ENCODE results near the gene TNS1.
"Not testable (repeated sequence)": the region's sequence is repeated elsewhere in the genome, so short reads cannot be mapped to it uniquely, and the experiment has no call there.

TNS1 gene

DNA sequence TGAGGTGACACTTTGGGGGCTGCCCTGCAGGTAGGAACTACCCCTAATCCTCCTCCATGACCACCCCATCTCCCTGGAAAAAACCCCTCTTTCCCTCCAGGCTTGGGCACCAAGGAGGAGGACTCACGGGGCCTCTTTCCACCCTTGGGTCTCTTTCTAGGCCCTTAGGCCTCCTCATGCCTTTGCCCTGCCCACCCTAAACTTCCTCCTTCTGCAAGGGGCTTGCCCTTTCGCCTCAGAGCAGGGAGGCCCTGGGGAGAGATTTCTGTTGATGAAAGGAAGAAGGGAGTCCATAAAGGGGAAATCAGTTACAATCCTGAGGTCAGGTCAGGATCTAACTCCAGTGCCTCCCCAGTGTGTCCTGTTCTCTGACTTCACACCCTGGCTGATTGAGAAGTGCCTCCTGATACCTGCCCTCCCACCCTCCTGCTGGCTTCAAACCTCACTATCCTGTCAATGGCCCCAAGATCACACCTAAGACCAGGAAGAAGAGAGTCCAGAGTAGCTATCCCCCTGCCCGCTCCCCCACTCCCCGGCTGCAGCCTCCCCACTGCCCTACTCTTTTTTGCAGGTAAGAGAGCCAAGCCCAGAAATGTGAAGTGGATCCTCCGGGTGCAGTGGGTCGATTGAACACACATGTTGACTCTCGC lies 16.7 kb upstream of the TNS1 start:
- no peaks in the 10 kb centered on the region for H3K27me3 ChIP-seq (ENCODE audit: control insufficient read depth, insufficient read depth, low read length)
- no peak overlapping the region for H3K9ac ChIP-seq (ENCODE audit: low read length)
- no peaks in the 10 kb centered on the region for H3K4me1 ChIP-seq (ENCODE audit: control insufficient read depth, insufficient read depth, low read length)

DNA sequence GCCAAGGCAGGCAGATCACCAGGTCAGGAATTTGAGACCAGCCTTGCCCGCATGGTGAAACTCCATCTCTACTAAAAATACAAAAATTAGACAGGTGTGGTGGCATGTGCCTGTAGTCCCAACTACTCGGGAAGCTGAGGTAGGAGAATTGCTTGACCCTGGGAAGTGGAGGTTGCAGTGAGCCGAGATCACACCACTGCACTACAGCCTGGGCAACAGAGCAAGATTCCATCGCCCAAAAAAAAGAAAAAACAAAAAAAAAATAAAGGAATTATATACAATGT lies 16.0 kb upstream of the TNS1 start:
- H3K9ac ChIP-seq (ENCODE audit: low read length); H3K9me3 ChIP-seq (ENCODE audit: control insufficient read depth, low read length); H3K4me3 ChIP-seq (ENCODE audit: low read length); H3K27me3 ChIP-seq (ENCODE audit: control insufficient read depth, insufficient read depth, low read length); H3K36me3 ChIP-seq (ENCODE audit: control insufficient read depth, insufficient read depth, low read length); H3K4me1 ChIP-seq (ENCODE audit: control insufficient read depth, insufficient read depth, low read length): not testable (repeated sequence)

More for the DNA sequence above, 16.7 kb upstream of the TNS1 start:
- Histone ChIP-seq H3K36me3 (ENCODE audit: control insufficient read depth, insufficient read depth, low read length) (no peaks in the 10 kb centered on the region), H3K9me3 (ENCODE audit: control insufficient read depth, low read length) (no peaks in the 10 kb centered on the region), H3K4me3 (ENCODE audit: low read length) (no peak overlapping the region)

DNA sequence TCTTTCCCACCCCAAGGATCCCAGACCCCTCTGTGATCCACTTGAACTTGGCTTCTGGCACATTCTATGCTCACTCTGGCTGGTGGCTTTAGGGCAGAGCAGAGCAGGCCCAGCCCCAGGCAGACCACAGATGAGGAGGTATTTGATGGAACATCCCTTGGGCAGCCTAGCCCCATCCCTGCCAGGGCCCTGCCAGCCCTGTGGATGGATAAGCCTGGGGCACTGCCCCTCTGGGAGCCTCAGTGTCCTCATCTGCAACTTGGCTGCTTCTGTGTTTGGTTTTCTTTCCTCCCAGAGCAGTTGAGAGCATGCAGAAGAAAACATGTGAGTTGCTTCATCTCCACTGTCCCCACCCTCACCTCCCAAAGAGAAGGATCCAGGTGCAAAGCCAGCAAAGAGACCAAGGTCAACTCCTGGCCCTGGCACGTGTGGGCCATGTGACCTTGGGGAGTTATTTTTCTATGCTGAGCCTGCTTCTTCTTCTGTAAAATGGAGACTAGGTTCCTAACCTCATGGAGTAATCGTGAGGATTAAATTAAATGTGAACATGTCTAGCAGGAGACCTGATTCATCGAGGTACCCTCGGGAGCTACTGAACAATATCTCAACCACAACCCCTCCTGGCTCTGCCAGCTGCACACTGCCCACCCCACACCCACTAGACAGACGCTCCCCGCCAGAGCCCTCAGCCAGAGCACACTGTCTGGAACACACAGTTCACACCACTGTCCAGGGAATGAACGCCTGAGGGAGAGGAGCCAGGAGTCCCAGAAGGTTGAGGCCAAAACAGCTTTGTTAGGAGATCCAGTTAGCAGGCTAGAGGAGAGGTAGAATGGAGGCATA lies 14.6 kb upstream of the TNS1 start:
- Histone ChIP-seq H3K4me1 (ENCODE audit: control insufficient read depth, insufficient read depth, low read length) (no peaks in the 10 kb centered on the region), H3K9ac (ENCODE audit: low read length) (no peak overlapping the region), H3K36me3 (ENCODE audit: control insufficient read depth, insufficient read depth, low read length) (no peaks in the 10 kb centered on the region), H3K4me3 (ENCODE audit: low read length) (no peak overlapping the region), H3K9me3 (ENCODE audit: control insufficient read depth, low read length) (no peaks in the 10 kb centered on the region), H3K27me3 (ENCODE audit: control insufficient read depth, insufficient read depth, low read length) (peaks cover 10% of the 10 kb centered on the region)

DNA sequence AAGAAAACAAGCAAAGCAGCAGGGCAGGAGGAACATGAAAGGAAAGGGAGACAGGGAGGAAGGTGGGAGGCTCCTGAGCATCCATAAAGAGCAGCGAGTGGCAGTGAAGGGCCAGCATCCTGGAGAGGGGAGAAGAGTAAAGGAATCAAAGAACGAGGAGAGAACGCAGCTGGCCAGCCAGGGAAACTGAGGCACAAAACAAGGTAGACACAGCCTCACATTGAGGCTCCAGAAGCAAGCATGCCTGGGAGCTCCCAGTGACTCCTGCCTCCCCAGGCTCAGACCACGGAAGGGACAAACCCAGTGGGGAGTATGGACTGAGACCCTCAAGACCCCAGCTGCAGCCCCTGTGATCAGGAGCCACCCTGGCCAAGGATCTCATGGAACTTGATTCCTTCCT lies 14.0 kb upstream of the TNS1 start:
- Histone ChIP-seq H3K9me3 (ENCODE audit: control insufficient read depth, low read length) (no peaks in the 10 kb centered on the region), H3K36me3 (ENCODE audit: control insufficient read depth, insufficient read depth, low read length) (no peaks in the 10 kb centered on the region), H3K4me1 (ENCODE audit: control insufficient read depth, insufficient read depth, low read length) (no peaks in the 10 kb centered on the region), H3K4me3 (ENCODE audit: low read length) (no peak overlapping the region), H3K27me3 (ENCODE audit: control insufficient read depth, insufficient read depth, low read length) (peaks cover 14% of the 10 kb centered on the region), H3K9ac (ENCODE audit: low read length) (no peak overlapping the region)

DNA sequence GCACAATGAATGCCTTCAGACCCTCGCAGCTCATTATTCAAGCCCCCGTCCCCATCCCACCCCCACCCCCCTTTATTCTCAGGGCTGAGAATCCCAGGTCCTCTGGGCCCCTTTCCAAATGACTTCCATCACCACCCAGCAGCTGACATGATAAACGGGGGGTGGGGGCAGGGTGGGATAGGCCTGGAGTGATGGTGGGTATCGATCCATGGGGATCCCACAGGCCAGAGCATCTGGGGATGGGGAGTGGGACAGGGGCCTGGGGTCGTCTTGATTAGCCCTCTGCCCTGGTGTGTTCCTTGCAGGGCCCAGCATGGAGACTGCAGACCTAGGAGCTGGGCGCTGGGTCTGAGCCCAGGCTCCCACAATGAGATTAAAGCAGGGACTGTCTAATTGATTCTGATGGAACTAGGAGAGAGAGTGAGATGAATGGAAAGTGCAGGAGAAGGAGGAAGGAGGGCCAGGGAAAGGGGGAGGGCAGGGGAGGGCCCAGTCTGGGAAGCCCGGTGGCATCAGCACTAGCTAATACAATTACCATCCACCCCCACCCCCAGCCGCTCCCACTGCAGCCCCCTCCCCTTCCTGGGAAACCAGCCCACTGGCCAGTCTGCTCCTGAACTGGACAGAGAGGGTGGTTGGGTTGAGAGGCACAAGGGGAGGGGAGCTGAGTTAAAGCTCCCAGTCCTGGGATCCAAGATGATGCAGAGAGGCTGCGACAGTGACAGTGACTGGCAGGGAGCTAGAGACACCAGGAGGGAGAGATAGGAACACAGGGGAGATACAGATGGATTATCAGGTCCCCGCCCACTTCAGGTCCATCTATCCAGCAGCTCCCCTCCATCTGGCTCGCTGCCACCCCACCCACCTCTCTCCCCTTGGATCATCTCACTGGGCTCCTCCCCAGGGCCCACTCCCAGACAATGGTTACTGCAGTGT lies 13.1 kb upstream of the TNS1 start:
- Histone ChIP-seq H3K9ac (ENCODE audit: low read length) (no peak overlapping the region), H3K4me1 (ENCODE audit: control insufficient read depth, insufficient read depth, low read length) (peaks cover 3% of the 10 kb centered on the region), H3K4me3 (ENCODE audit: low read length) (no peak overlapping the region), H3K9me3 (ENCODE audit: control insufficient read depth, low read length) (no peaks in the 10 kb centered on the region), H3K27me3 (ENCODE audit: control insufficient read depth, insufficient read depth, low read length) (peaks cover 23% of the 10 kb centered on the region), H3K36me3 (ENCODE audit: control insufficient read depth, insufficient read depth, low read length) (no peaks in the 10 kb centered on the region)

DNA sequence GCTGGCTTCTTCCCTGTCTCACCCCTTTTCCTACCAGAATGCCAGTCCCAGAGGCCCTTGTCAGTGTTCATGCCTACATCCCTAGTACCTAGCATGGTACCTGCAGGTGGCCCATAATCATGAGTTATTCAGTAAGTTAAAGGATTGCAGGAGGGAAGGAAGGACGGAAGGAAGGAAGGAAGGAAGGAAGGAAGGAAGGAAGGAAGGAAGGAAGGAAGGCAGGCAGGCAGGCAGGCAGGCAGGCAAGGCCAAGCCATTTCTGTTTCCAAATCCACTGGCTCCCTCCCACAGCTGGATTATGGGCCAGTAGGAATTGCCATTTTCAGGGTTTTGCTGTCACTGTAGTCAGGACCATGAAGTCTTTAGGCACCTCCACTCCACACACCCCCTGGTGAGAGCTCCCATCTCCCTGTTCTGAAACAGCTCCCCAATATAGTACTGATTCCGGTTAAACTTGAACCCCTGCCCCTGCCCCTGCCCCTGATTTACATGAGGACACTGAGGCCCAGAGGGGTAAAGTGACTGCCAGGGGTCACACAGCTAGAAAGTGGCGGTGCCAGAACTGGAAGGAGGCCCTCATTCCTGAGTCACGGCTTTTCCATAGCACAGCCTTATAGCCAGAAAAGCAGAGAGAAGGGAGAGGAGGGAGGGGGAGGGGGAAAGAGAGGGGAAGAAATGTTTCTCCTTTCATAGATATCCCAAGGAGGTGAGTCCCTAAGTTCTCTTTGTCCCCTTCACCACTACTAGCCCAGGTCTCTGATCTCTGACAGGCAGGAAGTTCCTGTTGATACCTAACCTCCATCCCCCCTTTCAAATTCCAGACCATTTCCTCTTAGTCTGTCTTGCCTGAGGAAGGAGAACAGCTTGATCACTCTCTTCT lies 12.2 kb upstream of the TNS1 start:
- no peaks in the 10 kb centered on the region for H3K9me3 ChIP-seq (ENCODE audit: control insufficient read depth, low read length)
- peaks cover 7% of the 10 kb centered on the region for H3K4me1 ChIP-seq (ENCODE audit: control insufficient read depth, insufficient read depth, low read length)
- H3K27me3 ChIP-seq (ENCODE audit: control insufficient read depth, insufficient read depth, low read length) = peaks cover 29% of the 10 kb centered on the region
- H3K36me3 ChIP-seq (ENCODE audit: control insufficient read depth, insufficient read depth, low read length) = no peaks in the 10 kb centered on the region
- H3K4me3 ChIP-seq (ENCODE audit: low read length) = no peak overlapping the region
- H3K9ac ChIP-seq (ENCODE audit: low read length) = no peak overlapping the region

DNA sequence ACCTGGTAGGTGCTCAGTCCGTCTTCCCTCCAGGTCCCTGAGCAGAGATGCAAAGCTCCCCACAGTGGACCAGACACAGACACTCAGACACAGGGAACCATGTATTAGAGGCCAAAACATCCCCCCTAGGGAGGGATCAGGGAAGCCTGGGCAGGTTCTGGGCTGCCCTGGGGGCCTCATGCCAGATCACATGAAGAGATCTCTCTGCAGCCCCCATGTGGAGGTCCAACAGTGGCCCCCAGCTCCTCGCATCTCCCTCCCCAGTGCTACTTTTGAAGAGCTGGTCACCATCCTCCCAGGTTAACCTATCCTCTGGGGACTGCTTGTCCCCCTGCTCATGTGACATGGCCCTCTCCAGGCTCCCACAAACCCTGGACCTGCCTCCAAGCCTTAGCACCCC lies 10.5 kb upstream of the TNS1 start:
- peaks cover 39% of the 10 kb centered on the region for H3K27me3 ChIP-seq (ENCODE audit: control insufficient read depth, insufficient read depth, low read length)
- peaks cover 7% of the 10 kb centered on the region for H3K4me1 ChIP-seq (ENCODE audit: control insufficient read depth, insufficient read depth, low read length)
- H3K4me3 ChIP-seq (ENCODE audit: low read length) = no peak overlapping the region
- no peaks in the 10 kb centered on the region for H3K9me3 ChIP-seq (ENCODE audit: control insufficient read depth, low read length)
- peak overlapping the region; percentile 3 for H3K9ac ChIP-seq (ENCODE audit: low read length)
- H3K36me3 ChIP-seq (ENCODE audit: control insufficient read depth, insufficient read depth, low read length) = no peaks in the 10 kb centered on the region

DNA sequence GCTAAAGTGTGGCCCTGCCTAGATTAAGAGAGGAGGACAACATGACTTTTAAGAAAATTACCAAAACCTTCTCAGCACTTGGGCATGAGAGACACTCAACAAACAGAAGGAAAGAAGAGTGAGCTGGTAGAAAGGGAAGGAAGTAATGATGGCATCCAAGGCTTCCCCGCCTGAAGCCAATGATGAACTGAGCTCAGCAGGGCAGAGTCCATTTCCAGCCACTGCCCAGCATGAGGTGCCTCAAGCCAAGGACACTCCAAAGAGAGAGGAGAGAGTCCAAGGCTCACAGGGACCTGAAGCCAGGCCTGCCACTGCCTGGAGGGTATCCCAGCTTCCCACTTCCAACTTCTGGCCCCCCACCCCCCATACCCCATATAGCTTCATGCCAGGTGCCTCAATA lies 9.5 kb upstream of the TNS1 start:
- H3K9ac ChIP-seq (ENCODE audit: low read length) = no peak overlapping the region
- H3K4me3 ChIP-seq (ENCODE audit: low read length) = no peak overlapping the region
- peaks cover 41% of the 10 kb centered on the region for H3K27me3 ChIP-seq (ENCODE audit: control insufficient read depth, insufficient read depth, low read length)
- H3K9me3 ChIP-seq (ENCODE audit: control insufficient read depth, low read length) = no peaks in the 10 kb centered on the region
- H3K4me1 ChIP-seq (ENCODE audit: control insufficient read depth, insufficient read depth, low read length) = peaks cover 7% of the 10 kb centered on the region
- H3K36me3 ChIP-seq (ENCODE audit: control insufficient read depth, insufficient read depth, low read length) = no peaks in the 10 kb centered on the region

DNA sequence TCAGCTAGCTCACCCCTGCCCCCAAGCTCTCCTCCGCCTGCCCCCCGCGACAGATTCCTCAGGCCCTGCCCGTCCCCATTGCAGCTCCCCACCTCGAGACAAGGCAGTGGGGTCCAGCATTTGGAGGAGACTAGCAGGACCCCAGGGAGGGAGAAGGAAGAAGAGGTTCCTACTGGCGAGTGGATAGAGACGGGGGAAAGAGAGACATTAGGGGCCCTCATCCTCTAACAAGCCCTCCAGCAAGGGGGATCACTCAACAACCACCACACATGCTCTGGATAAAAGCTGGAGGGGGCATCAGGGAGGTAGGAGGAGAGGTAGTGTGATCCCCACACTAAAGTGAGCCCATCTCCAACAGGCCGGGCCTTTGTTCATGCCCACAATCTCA lies 8.9 kb upstream of the TNS1 start:
- H3K9ac ChIP-seq (ENCODE audit: low read length) = no peak overlapping the region
- peaks cover 7% of the 10 kb centered on the region for H3K4me1 ChIP-seq (ENCODE audit: control insufficient read depth, insufficient read depth, low read length)
- H3K9me3 ChIP-seq (ENCODE audit: control insufficient read depth, low read length) = no peaks in the 10 kb centered on the region
- peaks cover 41% of the 10 kb centered on the region for H3K27me3 ChIP-seq (ENCODE audit: control insufficient read depth, insufficient read depth, low read length)
- no peaks in the 10 kb centered on the region for H3K36me3 ChIP-seq (ENCODE audit: control insufficient read depth, insufficient read depth, low read length)
- H3K4me3 ChIP-seq (ENCODE audit: low read length) = no peak overlapping the region

DNA sequence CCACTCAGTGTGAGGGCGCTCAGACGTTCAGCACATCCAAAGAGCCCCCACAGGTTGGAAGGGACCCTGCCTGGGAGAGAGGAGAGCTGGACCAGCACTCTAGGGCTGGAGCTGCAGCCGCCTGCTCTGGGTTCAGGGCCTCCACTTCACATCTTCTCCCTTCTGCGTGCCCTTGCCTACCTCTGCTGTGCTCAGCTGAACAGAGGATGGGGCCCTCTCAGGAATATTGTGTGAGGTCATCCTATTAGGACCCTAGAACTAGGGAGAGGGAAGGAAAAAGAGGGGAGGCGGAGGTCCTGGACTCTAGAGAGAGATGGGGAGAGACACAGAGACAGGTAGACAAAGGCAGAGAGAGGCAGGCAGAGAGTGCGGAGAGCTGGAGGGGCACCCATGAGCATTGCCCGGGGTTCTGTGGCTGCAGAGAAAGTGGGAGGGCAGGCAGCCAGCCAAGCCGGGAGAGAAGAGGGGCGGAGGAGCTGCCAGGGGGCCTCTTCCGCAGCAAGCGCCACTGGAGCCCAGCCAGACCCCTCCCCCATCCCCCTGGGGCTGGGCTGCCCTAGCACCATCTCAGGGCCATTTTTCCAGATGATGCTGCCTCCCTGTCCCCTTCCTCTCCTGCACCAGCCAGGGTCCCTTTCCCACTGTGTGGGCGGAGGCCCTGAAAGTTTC lies 8.3 kb upstream of the TNS1 start:
- Histone ChIP-seq H3K9me3 (ENCODE audit: control insufficient read depth, low read length) (no peaks in the 10 kb centered on the region), H3K4me3 (ENCODE audit: low read length) (no peak overlapping the region), H3K27me3 (ENCODE audit: control insufficient read depth, insufficient read depth, low read length) (peaks cover 41% of the 10 kb centered on the region), H3K9ac (ENCODE audit: low read length) (no peak overlapping the region), H3K36me3 (ENCODE audit: control insufficient read depth, insufficient read depth, low read length) (no peaks in the 10 kb centered on the region), H3K4me1 (ENCODE audit: control insufficient read depth, insufficient read depth, low read length) (peaks cover 7% of the 10 kb centered on the region)

Measured in mucosa of stomach (tissue), 1 donor.